GM21526 (cell line): ENCODE data around the gene TECPR2.
"Not testable (repeated sequence)": the region's sequence is repeated elsewhere in the genome, so short reads cannot be mapped to it uniquely, and the experiment has no call there.

Source experiments
- ATAC-seq: cut with Tn5 transposase; IDR thresholded peaks from one replicate; pipeline ENCODE4 v1.9.1; 2021; ENCODE audit warnings: moderate library complexity; ENCODE audit not compliant: unreplicated experiment, low FRiP score

Gene TECPR2

GRCh38 chr14:102544046-102544746 lies 181.5 kb downstream of the TECPR2 start:
- ATAC-seq = no peak

GRCh38 chr14:102544747-102545460 lies 182.2 kb downstream of the TECPR2 start:
- ATAC-seq = no peak

- no peak for ATAC-seq
Observed at GRCh38 chr14:102545461-102546265, 182.9 kb downstream of the TECPR2 start.

GRCh38 chr14:102548616-102549240 lies 186.0 kb downstream of the TECPR2 start:
- no peak for ATAC-seq

GRCh38 chr14:102550927-102551401 lies 188.2 kb downstream of the TECPR2 start:
- not testable (repeated sequence) for ATAC-seq
